HFF-Myc (cell line): ENCODE measurements around the gene CCDC92.

Experiments
- DNase-seq: peaks from one replicate; pipeline ENCODE4 v3.0.0-alpha.2; 2011; ENCODE audit warnings: low read depth; ENCODE audit errors: extremely low read depth
- H3K4me3 ChIP-seq: replicated peaks from 2 replicates; pipeline ENCODE4 v1.5.1; 2011; ENCODE audit warnings: low read depth, mild to moderate bottlenecking, control low read depth, low read length
- TF ChIP-seq, protein P1 (sequence below): IDR thresholded peaks from 2 replicates; pipeline ENCODE4 v1.5.1; 2012; ENCODE audit warnings: mild to moderate bottlenecking, low read depth, low read length, control low read depth; ENCODE audit errors: missing control alignments

The CCDC92 gene

GRCh38 chr12:124008595-124008994 is 36.0 kb upstream of the CCDC92 start:
- no peak overlapping the region for H3K4me3 ChIP-seq
- TF ChIP-seq, protein P1, sequence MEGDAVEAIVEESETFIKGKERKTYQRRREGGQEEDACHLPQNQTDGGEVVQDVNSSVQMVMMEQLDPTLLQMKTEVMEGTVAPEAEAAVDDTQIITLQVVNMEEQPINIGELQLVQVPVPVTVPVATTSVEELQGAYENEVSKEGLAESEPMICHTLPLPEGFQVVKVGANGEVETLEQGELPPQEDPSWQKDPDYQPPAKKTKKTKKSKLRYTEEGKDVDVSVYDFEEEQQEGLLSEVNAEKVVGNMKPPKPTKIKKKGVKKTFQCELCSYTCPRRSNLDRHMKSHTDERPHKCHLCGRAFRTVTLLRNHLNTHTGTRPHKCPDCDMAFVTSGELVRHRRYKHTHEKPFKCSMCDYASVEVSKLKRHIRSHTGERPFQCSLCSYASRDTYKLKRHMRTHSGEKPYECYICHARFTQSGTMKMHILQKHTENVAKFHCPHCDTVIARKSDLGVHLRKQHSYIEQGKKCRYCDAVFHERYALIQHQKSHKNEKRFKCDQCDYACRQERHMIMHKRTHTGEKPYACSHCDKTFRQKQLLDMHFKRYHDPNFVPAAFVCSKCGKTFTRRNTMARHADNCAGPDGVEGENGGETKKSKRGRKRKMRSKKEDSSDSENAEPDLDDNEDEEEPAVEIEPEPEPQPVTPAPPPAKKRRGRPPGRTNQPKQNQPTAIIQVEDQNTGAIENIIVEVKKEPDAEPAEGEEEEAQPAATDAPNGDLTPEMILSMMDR: no peak
- no peak for DNase-seq

DNA sequence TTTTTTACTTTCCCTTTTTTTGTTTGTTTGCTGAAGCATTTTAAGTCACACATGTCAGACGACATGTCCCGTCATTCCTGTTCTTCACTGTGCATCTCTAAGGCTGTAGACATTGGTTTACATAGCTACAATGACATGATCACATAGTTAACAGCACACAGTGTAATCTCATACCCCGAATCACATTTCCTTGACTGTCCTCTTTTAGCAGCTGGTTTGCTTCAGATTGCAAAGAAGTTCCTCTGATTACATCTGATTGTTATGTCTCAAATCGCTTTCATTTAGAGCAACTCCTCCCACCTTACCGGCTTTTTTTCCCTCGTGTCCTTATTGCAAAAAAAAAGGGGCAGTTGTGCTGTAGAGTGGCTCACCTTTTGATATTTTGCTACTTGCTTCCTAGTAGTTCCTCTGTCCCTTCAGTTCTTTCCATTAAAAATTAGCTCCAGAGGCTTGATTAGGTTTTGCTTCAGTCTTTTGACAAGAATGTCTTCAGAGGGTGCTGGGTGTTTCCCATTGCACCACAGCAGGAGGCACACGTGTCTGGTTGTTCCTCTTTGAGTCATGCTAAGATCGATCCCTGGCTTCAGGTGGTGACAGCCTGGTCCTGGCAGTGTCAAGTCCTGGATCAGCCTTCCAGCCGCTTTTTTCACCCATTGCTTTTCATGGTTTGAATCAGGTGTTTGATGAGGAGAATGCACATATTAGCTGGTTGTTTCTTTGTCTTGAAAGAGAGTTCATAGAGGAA is 35.4 kb upstream of the CCDC92 start:
- TF ChIP-seq, protein P1: no peak
- H3K4me3 ChIP-seq: no peak overlapping the region
- no peak for DNase-seq

GRCh38 chr12:124006846-124007713 is 34.4 kb upstream of the CCDC92 start:
- no peak for DNase-seq
- TF ChIP-seq, protein P1: no peak
- H3K4me3 ChIP-seq: no peak overlapping the region

GRCh38 chr12:124006085-124006845 is 33.6 kb upstream of the CCDC92 start:
- TF ChIP-seq, protein P1: no peak
- DNase-seq: no peak
- H3K4me3 ChIP-seq: no peak overlapping the region

GRCh38 chr12:124004233-124004875 is 31.7 kb upstream of the CCDC92 start:
- TF ChIP-seq, protein P1: no peak
- no peak for DNase-seq
- H3K4me3 ChIP-seq: no peak overlapping the region

DNA sequence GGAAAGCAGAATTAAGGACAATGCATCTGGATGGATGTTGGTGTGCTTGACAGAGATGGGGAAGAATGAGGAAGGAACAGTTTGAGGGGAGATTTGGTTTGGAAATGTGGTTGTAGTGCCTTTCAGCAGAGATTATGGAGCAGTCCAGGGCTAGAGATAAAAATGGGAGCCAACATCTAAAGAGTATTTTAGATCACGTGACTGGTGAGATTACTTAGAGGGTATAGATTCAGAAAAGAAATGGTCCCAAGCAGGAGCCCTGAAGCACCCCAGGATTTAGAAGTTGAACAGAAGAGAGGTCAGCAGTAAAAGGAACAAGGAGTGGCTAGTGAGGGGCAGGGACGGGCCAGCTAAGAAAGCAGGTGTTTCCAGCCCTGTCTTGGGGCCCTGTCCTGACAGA is 30.0 kb upstream of the CCDC92 start:
- TF ChIP-seq, protein P1: no peak
- DNase-seq: no peak
- no peak overlapping the region for H3K4me3 ChIP-seq
